Bronchial epithelial cell (primary cell): ENCODE results near the gene PDE6A. TPM values are rescaled to one million over a fixed set of nuclear protein-coding genes. Genes with fewer than 3 reads are reported as not detected.
A peak's percentile ranks its signal among the peaks of the same experiment; 100 is the strongest.
"Not testable (repeated sequence)": the region's sequence is repeated elsewhere in the genome, so short reads cannot be mapped to it uniquely, and the experiment has no call there.

Experiments
- DNase-seq: peaks from one replicate; pipeline ENCODE4 v3.0.0-alpha.2; 2010; ENCODE audit warnings: low read depth
- FAIRE-seq: peaks from 2 replicates; lab custom pipeline; 2011; peaks lifted over from hg19 to GRCh38; lab: Jason Lieb, UNC
- H3K27me3 ChIP-seq: 2 replicates; pipeline ENCODE4 v1.5.1; 2011; ENCODE audit warnings: low read length; ENCODE audit not compliant: control insufficient read depth, insufficient read depth
- H3K36me3 ChIP-seq: 2 replicates; pipeline ENCODE4 v1.5.1; 2011; ENCODE audit warnings: low read length; ENCODE audit not compliant: control insufficient read depth, insufficient read depth
- H3K4me3 ChIP-seq: 2 replicates; pipeline ENCODE4 v1.5.1; 2011; ENCODE audit warnings: mild to moderate bottlenecking, low read depth, low read length, control low read depth
- total RNA-seq: library from RNA; depleted of rRNA; stranded (reverse); fragments of >200 nt; gene quantifications from 2 replicates; pipeline ENCODE4 v1.2.1, GENCODE V29; 2014
- TF ChIP-seq, protein P1 (sequence below): IDR thresholded peaks from 2 replicates; pipeline ENCODE4 v1.5.1; 2011; ENCODE audit warnings: mild to moderate bottlenecking, moderate library complexity, low read length, control low read depth, inconsistent platforms; ENCODE audit not compliant: insufficient read depth, severe bottlenecking

PDE6A gene
- total RNA-seq, 1 donor from 2014 or later: not detected

- no peak for FAIRE-seq
- H3K27me3 ChIP-seq: no peaks in the 10 kb centered on the region
These were observed 4.4 kb upstream of the PDE6A start for GRCh38 chr5:149948993-149949392.

GRCh38 chr5:149946118-149946517 is 1.5 kb upstream of the PDE6A start:
- Histone ChIP-seq H3K4me3 (no peak overlapping the region), H3K36me3 (no peaks in the 10 kb centered on the region), H3K27me3 (no peaks in the 10 kb centered on the region)
- FAIRE-seq: no peak
- no peak for DNase-seq
- TF ChIP-seq, protein P1, sequence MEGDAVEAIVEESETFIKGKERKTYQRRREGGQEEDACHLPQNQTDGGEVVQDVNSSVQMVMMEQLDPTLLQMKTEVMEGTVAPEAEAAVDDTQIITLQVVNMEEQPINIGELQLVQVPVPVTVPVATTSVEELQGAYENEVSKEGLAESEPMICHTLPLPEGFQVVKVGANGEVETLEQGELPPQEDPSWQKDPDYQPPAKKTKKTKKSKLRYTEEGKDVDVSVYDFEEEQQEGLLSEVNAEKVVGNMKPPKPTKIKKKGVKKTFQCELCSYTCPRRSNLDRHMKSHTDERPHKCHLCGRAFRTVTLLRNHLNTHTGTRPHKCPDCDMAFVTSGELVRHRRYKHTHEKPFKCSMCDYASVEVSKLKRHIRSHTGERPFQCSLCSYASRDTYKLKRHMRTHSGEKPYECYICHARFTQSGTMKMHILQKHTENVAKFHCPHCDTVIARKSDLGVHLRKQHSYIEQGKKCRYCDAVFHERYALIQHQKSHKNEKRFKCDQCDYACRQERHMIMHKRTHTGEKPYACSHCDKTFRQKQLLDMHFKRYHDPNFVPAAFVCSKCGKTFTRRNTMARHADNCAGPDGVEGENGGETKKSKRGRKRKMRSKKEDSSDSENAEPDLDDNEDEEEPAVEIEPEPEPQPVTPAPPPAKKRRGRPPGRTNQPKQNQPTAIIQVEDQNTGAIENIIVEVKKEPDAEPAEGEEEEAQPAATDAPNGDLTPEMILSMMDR: no peak

More at GRCh38 chr5:149948993-149949392, 4.4 kb upstream of the PDE6A start:
- DNase-seq: peak; percentile 39
- Histone ChIP-seq H3K4me3 (no peak overlapping the region), H3K36me3 (no peaks in the 10 kb centered on the region)
- TF ChIP-seq, protein P1: no peak

DNA sequence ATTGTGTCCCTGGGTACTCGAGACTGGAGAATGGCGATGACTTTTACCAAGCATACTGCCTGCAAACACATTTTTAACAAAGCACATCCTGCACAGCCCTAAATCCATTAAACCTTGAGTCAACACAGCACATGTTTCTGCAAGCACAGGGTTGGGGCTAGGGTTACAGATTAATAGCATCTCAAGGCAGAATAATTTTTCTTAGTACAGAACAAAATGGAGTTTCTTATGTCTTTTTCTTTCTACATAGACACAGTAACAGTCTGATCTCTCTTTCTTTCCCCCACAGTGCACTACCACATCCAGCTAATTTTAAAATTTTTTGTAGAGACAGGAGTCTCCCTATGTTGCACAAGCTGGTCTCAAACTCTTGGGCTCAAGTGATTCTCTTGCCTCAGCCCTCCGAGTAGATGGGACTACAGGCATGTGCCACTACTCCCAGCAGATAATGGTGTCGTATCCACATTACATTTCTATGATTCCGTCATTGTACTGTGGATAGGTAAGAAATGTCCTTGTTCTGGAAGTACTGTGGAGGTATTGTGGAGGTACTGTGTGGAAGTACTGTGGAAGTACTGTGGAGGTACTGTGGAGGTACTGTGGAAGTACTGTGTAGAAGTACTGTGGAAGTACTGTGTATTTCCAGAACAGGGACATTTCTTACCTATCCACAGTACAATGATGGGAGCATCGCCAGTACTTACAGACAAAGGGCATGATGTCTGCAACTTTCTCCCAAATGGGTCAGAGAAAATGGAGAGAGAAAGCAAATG is 1.2 kb downstream of the PDE6A start:
- H3K27me3 ChIP-seq, H3K4me3 ChIP-seq, FAIRE-seq, H3K36me3 ChIP-seq: not testable (repeated sequence)
- DNase-seq: peak; percentile 54

GRCh38 chr5:149942741-149943169 is 1.8 kb downstream of the PDE6A start:
- not testable (repeated sequence) for FAIRE-seq

GRCh38 chr5:149942199-149942598 is 2.4 kb downstream of the PDE6A start:
- TF ChIP-seq, protein P1: no peak
- no peaks in the 10 kb centered on the region for H3K36me3 ChIP-seq
- H3K4me3 ChIP-seq: no peak overlapping the region
- DNase-seq (no peak), FAIRE-seq (no peak)
- H3K27me3 ChIP-seq: no peaks in the 10 kb centered on the region

More at GRCh38 chr5:149942741-149943169, 1.8 kb downstream of the PDE6A start:
- not testable (repeated sequence) for H3K27me3 ChIP-seq, H3K36me3 ChIP-seq, DNase-seq, H3K4me3 ChIP-seq

DNA sequence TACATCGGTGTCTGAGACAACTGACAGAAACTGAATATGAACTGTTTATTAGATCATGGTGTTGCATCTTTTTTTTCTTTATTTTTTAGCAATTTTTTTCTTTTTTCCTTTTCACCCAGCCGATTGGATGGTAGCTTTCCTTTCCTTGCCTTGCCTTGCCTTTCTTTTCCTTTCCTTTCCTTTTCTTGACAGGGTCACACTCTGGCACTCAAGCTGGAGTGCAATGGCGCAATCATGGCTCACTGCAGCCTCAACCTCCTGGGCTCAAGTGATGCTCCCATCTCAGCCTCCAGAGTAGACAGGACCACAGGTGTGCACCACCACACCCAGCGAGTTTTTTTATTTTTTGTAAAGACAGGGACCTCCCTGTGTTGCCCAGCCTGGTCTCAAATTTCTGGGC is 2.8 kb downstream of the PDE6A start:
- TF ChIP-seq, protein P1: no peak
- Histone ChIP-seq H3K36me3 (no peaks in the 10 kb centered on the region), H3K4me3 (no peak overlapping the region), H3K27me3 (no peaks in the 10 kb centered on the region)
- DNase-seq (no peak), FAIRE-seq (no peak)
